Mesothelial cell of epicardium (in vitro differentiated cells): Measurements from ENCODE around the gene ULK4. TPM values are rescaled to one million over a fixed set of nuclear protein-coding genes. Genes with fewer than 3 reads are reported as not detected.

ENCODE experiments used
- DNase-seq, 2 experiments: peaks; one replicate each; pipeline ENCODE4 v3.0.0; 2021; ENCODE audit warnings: low spot score in 2 of 2; ENCODE audit not compliant: unreplicated experiment in 2 of 2
- H3K27ac Mint-ChIP-seq: 2 replicates; pipeline ENCODE4 v1.8.0; 2021; ENCODE audit warnings: mixed read lengths
- H3K27me3 Mint-ChIP-seq: 2 replicates; pipeline ENCODE4 v1.8.0; 2021; ENCODE audit warnings: low read depth, mixed read lengths
- H3K36me3 Mint-ChIP-seq: 2 replicates; pipeline ENCODE4 v1.8.0; 2021; ENCODE audit warnings: mixed read lengths
- H3K4me1 Mint-ChIP-seq: 2 replicates; pipeline ENCODE4 v1.8.0; 2021; ENCODE audit warnings: mixed read lengths
- H3K4me3 Mint-ChIP-seq: 2 replicates; pipeline ENCODE4 v1.8.0; 2021; ENCODE audit warnings: mild to moderate bottlenecking, moderate library complexity, mixed read lengths
- H3K9me3 Mint-ChIP-seq: 2 replicates; pipeline ENCODE4 v1.8.0; 2021; ENCODE audit warnings: mixed read lengths
- total RNA-seq: library from RNA; stranded (reverse); gene quantifications from 3 replicates; pipeline ENCODE4 v1.2.1, GENCODE V29; 2021
- TF ChIP-seq, protein P1 (sequence below): fragments of 200-600 bp; sonication (generic); IDR thresholded peaks from one replicate; pipeline ENCODE4 v1.5.0; 2021; ENCODE audit warnings: antibody characterized with exemption; ENCODE audit not compliant: unreplicated experiment

The ULK4 gene
- total RNA-seq, 1 donor from 2014 or later: 10.7 TPM

DNA sequence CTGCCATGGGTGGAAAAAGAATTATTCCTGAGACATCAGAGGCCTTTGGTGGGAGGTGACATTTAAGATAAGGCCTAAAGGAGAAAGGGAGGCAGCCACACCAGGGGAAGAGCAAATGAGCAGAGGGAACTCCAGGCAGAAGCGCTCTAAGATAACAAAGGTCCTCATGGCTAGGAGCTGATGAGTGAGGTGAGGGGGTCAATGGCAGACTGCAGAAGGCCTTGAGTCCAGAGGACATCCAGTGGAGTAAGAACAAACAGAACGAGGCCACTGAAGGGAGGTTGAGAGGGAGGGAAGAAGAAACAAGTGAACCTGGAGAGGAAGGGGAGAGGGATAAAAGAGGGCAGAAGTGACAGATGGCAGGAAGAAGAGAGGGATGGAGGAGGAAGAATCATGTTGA is 665.3 kb downstream of the ULK4 start:
- no peak for DNase-seq
- no peak overlapping the region for H3K4me3 Mint-ChIP-seq
- H3K9me3 Mint-ChIP-seq: no peaks in the 10 kb centered on the region
- no peaks in the 10 kb centered on the region for H3K27me3 Mint-ChIP-seq
- no peaks in the 10 kb centered on the region for H3K36me3 Mint-ChIP-seq
- H3K27ac Mint-ChIP-seq: no peak overlapping the region
- TF ChIP-seq, protein P1, sequence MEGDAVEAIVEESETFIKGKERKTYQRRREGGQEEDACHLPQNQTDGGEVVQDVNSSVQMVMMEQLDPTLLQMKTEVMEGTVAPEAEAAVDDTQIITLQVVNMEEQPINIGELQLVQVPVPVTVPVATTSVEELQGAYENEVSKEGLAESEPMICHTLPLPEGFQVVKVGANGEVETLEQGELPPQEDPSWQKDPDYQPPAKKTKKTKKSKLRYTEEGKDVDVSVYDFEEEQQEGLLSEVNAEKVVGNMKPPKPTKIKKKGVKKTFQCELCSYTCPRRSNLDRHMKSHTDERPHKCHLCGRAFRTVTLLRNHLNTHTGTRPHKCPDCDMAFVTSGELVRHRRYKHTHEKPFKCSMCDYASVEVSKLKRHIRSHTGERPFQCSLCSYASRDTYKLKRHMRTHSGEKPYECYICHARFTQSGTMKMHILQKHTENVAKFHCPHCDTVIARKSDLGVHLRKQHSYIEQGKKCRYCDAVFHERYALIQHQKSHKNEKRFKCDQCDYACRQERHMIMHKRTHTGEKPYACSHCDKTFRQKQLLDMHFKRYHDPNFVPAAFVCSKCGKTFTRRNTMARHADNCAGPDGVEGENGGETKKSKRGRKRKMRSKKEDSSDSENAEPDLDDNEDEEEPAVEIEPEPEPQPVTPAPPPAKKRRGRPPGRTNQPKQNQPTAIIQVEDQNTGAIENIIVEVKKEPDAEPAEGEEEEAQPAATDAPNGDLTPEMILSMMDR: no peak
- no peaks in the 10 kb centered on the region for H3K4me1 Mint-ChIP-seq

DNA sequence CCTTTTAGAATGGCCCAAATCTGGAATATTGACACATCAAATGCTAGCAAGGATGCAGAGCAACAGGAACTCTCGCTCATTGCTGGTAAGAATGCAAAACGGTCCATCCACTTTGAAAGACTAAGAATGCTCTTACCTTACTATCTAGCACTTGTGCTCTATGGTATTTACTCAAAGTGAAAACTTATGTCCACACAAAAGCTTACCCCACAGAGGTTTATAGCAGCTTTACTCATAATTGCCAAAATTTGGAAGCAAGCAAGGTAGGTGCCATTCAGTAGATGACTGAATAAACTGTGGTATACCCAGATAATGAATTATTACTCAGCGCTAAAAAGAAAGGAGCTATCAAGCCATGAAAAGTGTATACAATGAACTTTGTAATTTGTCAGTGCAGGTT is 666.2 kb downstream of the ULK4 start:
- no peak overlapping the region for H3K4me3 Mint-ChIP-seq
- TF ChIP-seq, protein P1: no peak
- H3K36me3 Mint-ChIP-seq: no peaks in the 10 kb centered on the region
- H3K27me3 Mint-ChIP-seq: no peaks in the 10 kb centered on the region
- H3K4me1 Mint-ChIP-seq: no peaks in the 10 kb centered on the region
- no peak overlapping the region for H3K27ac Mint-ChIP-seq
- no peaks in the 10 kb centered on the region for H3K9me3 Mint-ChIP-seq
- DNase-seq: no peak

DNA sequence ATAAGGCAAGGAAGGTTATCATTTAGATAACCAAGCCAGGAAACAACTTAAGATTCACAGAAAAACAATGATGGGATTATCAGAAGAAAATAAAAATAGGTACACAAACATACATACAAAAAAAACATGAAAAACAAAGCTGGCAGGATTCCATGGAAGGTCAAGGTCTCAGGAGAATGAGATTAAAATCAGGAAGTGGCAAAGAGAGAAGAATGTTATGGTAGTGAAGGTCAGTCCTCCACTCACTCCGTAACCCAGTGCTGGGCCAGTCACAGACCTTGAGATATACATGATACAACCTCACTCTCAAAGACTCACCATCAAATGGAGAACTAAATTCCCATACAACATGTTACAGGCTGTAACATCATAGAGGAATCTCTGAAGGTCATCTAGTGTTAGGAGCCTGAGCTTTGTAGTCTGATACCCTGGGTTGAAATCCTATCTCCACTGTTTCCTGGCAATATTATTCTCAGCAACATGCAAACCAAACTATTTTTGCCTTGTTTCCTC is 668.7 kb downstream of the ULK4 start:
- Mint-ChIP-seq H3K27ac (no peak overlapping the region), H3K36me3 (no peaks in the 10 kb centered on the region), H3K4me1 (no peaks in the 10 kb centered on the region), H3K9me3 (no peaks in the 10 kb centered on the region), H3K27me3 (no peaks in the 10 kb centered on the region), H3K4me3 (no peak overlapping the region)
- TF ChIP-seq, protein P1: no peak
- DNase-seq: no peak

DNA sequence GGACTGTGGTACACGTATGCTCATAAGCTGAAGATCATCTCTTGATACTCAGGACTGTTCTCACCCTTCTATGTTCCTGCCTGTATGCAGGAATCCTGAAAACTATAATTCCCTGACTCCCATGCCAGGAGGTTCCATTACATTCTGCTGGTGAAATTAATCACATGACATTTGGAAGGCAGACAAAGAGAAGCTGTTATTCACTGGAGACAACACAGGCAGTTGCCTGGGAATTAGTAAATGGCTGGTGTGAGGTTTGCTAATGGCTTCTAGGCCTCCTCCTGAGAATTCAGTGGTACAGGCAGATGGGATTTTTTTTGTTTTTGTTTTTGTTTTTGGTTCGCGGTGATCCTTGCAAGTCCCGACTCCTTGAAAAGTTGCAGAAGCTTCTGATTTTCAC is 671.2 kb downstream of the ULK4 start:
- TF ChIP-seq, protein P1: no peak
- no peak for DNase-seq
- no peak overlapping the region for H3K27ac Mint-ChIP-seq
- H3K4me3 Mint-ChIP-seq: no peak overlapping the region
- no peaks in the 10 kb centered on the region for H3K36me3 Mint-ChIP-seq
- H3K9me3 Mint-ChIP-seq: peaks cover under 1% of the 10 kb centered on the region
- H3K27me3 Mint-ChIP-seq: no peaks in the 10 kb centered on the region
- H3K4me1 Mint-ChIP-seq: no peaks in the 10 kb centered on the region

DNA sequence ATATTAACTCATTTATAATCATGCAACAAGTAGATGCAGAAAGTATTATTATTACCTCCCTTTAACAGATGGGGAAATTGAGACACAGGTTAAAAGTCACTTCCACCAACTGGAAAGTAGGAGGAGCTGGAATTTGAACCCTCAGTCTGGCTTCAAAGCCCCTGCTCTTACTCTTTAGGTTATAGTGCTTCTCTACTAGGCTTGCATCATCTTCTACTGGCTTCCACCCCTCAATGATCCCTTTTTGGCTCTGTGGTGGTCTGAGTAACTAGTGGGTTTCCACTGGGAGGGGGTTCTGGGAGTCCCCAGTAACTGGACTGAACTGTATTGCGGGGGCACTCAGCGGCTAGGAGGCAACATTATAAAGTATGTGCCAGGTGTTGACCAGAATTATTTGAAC is 671.6 kb downstream of the ULK4 start:
- Mint-ChIP-seq H3K27ac (no peak overlapping the region), H3K27me3 (no peaks in the 10 kb centered on the region), H3K4me1 (no peaks in the 10 kb centered on the region), H3K4me3 (no peak overlapping the region), H3K36me3 (no peaks in the 10 kb centered on the region), H3K9me3 (peaks cover 5% of the 10 kb centered on the region)
- DNase-seq: no peak
- TF ChIP-seq, protein P1: no peak

DNA sequence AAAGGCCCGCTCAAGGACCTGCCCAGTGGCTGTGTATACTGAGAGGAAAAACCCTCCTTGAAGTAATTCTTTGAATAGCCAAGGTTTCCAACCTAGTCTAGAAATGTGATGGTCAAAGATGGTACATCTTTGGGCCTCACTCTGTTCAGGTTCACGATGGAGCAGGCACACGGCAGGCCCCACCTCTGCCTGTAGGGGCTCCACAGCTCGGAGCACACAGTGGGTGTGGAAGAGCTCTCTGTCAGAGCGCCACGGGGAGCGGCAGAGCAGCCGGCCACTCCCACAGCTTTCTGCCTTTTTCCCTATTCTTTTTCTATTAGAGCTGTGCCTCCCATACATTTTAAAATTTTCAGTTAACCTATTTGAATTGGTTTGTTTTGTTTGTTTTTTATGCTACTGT is 673.1 kb downstream of the ULK4 start:
- Mint-ChIP-seq H3K9me3 (peaks cover 19% of the 10 kb centered on the region), H3K4me3 (no peak overlapping the region), H3K27me3 (no peaks in the 10 kb centered on the region), H3K4me1 (no peaks in the 10 kb centered on the region), H3K36me3 (no peaks in the 10 kb centered on the region), H3K27ac (no peak overlapping the region)
- no peak for DNase-seq
- TF ChIP-seq, protein P1: no peak
